Measurements from ENCODE around the gene GSG1L. TPM values are rescaled to one million over a fixed set of nuclear protein-coding genes. Genes with fewer than 3 reads are reported as not detected.

Gene GSG1L
- total and polyA plus RNA-seq, 9 of the 15 experiments (the other 6 are each of a cell fraction or from before 2014, with no cell fraction given): not detected

DNA sequence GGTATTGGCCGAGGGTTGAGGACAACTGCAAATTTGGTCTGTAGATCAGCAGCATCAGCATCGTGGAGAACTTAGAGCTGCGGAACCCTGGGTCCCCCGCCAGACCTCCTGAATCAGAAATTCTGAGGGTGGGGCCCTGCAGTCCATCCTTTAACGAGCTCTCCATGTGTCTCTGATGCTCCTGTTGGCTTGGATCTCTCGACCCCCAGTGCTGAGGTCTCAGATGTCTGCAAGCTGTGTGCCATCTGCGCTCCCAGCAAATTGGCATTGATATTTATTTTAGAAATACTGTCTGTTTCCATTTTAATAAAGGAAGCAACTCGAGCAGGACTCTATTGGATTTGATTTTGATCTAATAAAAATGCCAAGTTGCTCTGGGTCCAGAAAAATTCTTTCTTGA, 263.6 kb downstream of the GSG1L start:
- no TSS peak for BruUV-seq (replicated peaks)
- in situ Hi-C loops (cut with MboI): no loop called here
- no peaks in the 10 kb centered on the region for H3K79me2 ChIP-seq (ENCODE audit: control insufficient read depth, insufficient read depth, low read length)
- DNase-seq (ENCODE audit: extremely low read depth in 1 of 4, low spot score in 3 of 4) (no peak), FAIRE-seq (no peak), ATAC-seq (no peak)
- ChIA-PET POLR2A (interaction anchor here (0.6 kb wide), 1 partner anchor 82 kb away, joined by 3 read pairs; no protein-coding TSS in a partner anchor), CTCF (ENCODE audit: low intra/inter-chr PET ratio) (no interaction called here)
- H3K9me3 ChIP-seq (replicated peaks; ENCODE audit: control insufficient read depth, insufficient read depth, low read depth, low read length): no peaks in the 10 kb centered on the region
- no peaks in the 10 kb centered on the region for H3K36me3 ChIP-seq (ENCODE audit: control insufficient read depth, insufficient read depth, low read length)
- no peak overlapping the region for H2AFZ ChIP-seq (ENCODE audit: low read depth, low read length)
- no peak overlapping the region for H3K9ac ChIP-seq (ENCODE audit: insufficient read depth in 1 of 2, low read depth in 2 of 2, low read length in 2 of 2)
- no peak overlapping the region for H3K4me3 ChIP-seq
- peaks cover 18% of the 10 kb centered on the region; the same call in 1 of the 2 replicates for H4K20me1 ChIP-seq (replicated peaks; ENCODE audit: control insufficient read depth, insufficient read depth, low read length)
- no peak overlapping the region for H3K27ac ChIP-seq (ENCODE audit: extremely low read depth, low read depth, low read length)
- WGBS (ENCODE audit: insufficient coverage, low coverage, missing lambda C conversion rate): 3% methylated on average over 7 of the region's 8 CpGs
- H3K4me1 ChIP-seq (replicated peaks in 1 of 2; ENCODE audit: control insufficient read depth in 2 of 2, insufficient read depth in 2 of 2, low read length in 2 of 2): no peaks in the 10 kb centered on the region
- H3K4me2 ChIP-seq (ENCODE audit: insufficient read depth, low read length): no peak overlapping the region
- intact Hi-C loops (cut with micrococcal nuclease): no loop called here
- peaks cover 3 to 15% of the 10 kb centered on the region in 2 experiments; a peak in 4 of 5 replicates for H3K27me3 ChIP-seq (ENCODE audit: control insufficient read depth in 2 of 2, insufficient read depth in 2 of 2, low read length in 2 of 2)
- H3K9me1 ChIP-seq (ENCODE audit: control insufficient read depth, insufficient read depth, low read length): no peaks in the 10 kb centered on the region
- TF ChIP-seq LEF1 (IDR thresholded peaks at IDR 0.05): no peak
- no peak for TF ChIP-seq RFX5 (IDR thresholded peaks at IDR 0.05; ENCODE audit: low read depth, low read length)
- no peak for TF ChIP-seq XRCC5 (IDR thresholded peaks at IDR 0.05; ENCODE audit: low read depth, low read length)
- no peak for TF ChIP-seq MTA2 (IDR thresholded peaks at IDR 0.05; ENCODE audit: low read depth)
- no peak for TF ChIP-seq ZNF12 (CRISPR knock-in tag; IDR thresholded peaks at IDR 0.05)
- TF ChIP-seq ZBED1 (IDR thresholded peaks at IDR 0.05): no peak
- TF ChIP-seq, protein P1, sequence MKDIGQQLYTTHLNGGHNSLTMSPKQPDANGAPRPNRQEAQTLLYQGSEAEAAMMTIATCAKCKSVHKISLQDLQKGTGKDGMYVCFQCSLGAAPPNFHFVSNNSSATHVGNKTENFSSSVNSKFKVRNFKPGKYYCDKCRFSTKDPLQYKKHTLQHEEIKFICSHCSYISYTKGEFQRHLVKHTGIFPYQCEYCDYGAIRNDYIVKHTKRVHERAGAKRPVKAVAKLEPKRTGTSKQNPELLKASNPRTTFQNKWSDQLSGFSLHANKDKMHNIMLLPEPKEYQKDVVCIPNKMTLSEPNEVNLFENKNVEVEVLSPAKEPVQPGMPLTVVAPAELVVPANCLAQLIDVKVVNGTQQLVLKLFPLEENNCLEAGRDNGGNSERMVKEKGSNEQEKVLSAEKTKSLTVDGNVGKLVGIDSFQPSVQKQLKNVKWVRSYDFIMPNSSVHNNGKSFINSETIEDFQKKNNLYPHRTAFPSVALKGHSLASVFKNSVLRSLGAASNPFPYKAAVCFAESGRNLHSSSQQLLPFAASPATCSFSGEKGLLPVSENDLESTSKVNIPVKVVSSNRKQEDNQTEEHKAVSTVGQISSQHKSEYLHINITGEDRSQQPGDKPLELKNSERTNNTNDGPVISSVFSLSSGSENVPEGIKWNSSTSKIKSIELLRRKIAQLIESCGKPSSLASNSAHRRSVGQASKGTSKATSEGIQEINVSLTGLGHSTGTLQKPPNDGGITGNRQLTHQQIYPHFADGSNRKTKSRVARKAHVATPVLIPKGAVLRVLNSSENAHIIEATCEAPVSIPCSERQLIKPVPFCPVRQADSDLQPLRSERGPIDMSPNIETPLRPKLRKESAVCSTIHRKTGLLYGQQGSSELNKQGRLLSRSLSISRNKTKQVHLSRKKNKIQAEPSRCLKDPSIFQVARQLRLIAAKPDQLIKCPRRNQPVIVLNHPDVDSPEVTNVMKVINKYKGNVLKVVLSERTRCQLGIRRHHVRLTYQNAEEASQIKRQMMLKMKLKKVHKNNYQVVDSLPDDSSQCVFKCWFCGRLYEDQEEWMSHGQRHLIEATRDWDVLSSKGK (CRISPR knock-in tag; IDR thresholded peaks at IDR 0.05): no peak
- TF ChIP-seq ASH1L (IDR thresholded peaks at IDR 0.05; ENCODE audit: borderline replicate concordance, low read depth, partially characterized antibody): no peak
- TF ChIP-seq XRCC4 (IDR thresholded peaks at IDR 0.05; ENCODE audit: extremely low read depth, insufficient read depth, insufficient read length): no peak
- TF ChIP-seq TCFL5 (CRISPR knock-in tag; conservative IDR thresholded peaks at IDR 0.05): no peak
- TF ChIP-seq, protein P2, sequence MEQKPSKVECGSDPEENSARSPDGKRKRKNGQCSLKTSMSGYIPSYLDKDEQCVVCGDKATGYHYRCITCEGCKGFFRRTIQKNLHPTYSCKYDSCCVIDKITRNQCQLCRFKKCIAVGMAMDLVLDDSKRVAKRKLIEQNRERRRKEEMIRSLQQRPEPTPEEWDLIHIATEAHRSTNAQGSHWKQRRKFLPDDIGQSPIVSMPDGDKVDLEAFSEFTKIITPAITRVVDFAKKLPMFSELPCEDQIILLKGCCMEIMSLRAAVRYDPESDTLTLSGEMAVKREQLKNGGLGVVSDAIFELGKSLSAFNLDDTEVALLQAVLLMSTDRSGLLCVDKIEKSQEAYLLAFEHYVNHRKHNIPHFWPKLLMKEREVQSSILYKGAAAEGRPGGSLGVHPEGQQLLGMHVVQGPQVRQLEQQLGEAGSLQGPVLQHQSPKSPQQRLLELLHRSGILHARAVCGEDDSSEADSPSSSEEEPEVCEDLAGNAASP (IDR thresholded peaks at IDR 0.05): no peak
- no peak for TF ChIP-seq HDGF (IDR thresholded peaks at IDR 0.05)
- no peak for TF ChIP-seq NR1H2 (CRISPR knock-in tag; IDR thresholded peaks at IDR 0.05)
- no peak for TF ChIP-seq BCOR (IDR thresholded peaks at IDR 0.05)
- TF ChIP-seq, protein P3, sequence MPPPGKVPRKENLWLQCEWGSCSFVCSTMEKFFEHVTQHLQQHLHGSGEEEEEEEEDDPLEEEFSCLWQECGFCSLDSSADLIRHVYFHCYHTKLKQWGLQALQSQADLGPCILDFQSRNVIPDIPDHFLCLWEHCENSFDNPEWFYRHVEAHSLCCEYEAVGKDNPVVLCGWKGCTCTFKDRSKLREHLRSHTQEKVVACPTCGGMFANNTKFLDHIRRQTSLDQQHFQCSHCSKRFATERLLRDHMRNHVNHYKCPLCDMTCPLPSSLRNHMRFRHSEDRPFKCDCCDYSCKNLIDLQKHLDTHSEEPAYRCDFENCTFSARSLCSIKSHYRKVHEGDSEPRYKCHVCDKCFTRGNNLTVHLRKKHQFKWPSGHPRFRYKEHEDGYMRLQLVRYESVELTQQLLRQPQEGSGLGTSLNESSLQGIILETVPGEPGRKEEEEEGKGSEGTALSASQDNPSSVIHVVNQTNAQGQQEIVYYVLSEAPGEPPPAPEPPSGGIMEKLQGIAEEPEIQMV (tag; conservative IDR thresholded peaks at IDR 0.05; ENCODE audit: low read depth): no peak
- no peak for TF ChIP-seq RHOXF2B (CRISPR knock-in tag; conservative IDR thresholded peaks at IDR 0.05)
- no peak for TF ChIP-seq U2AF1 (optimal IDR thresholded peaks at IDR 0.05; ENCODE audit: low read depth, low read length)

Measured in K562 (cell line).